Stimulated activated CD4-positive, alpha-beta T cell treated with anti-CD3 and anti-CD28 coated beads, Interleukin-15, amount 100 ng/mL, for 48 hours (primary cell): ENCODE measurements around the gene TEX38.
A peak's percentile ranks its signal among the peaks of the same experiment; 100 is the strongest.
"Not testable (repeated sequence)": the region's sequence is repeated elsewhere in the genome, so short reads cannot be mapped to it uniquely, and the experiment has no call there.

Experiments
- DNase-seq, 2 donors: peaks; one replicate each; pipeline ENCODE4 v3.0.0-alpha.2; 2020; ENCODE audit warnings: low read depth in 2 of 2

The TEX38 gene

GRCh38 chr1:46687921-46688509, 16.4 kb downstream of the TEX38 start:
- DNase-seq: no peak

- no peak for DNase-seq
These were observed 17.7 kb downstream of the TEX38 start for GRCh38 chr1:46689356-46689755.

GRCh38 chr1:46689897-46690296, 18.2 kb downstream of the TEX38 start:
- DNase-seq: no peak

GRCh38 chr1:46690931-46691421, 19.3 kb downstream of the TEX38 start:
- no peak for DNase-seq

- DNase-seq: no peak
These were observed 20.5 kb downstream of the TEX38 start for GRCh38 chr1:46691997-46692790.

GRCh38 chr1:46692811-46693770, 21.4 kb downstream of the TEX38 start:
- no peak for DNase-seq

GRCh38 chr1:46694676-46695075, 23.0 kb downstream of the TEX38 start:
- DNase-seq: not testable (repeated sequence)

GRCh38 chr1:46697053-46697452, 25.4 kb downstream of the TEX38 start:
- DNase-seq: no peak

GRCh38 chr1:46699666-46700065, 28.0 kb downstream of the TEX38 start:
- DNase-seq: no peak

- no peak for DNase-seq
These were observed 32.4 kb downstream of the TEX38 start for GRCh38 chr1:46703927-46704641.

- no peak for DNase-seq
These were observed 33.8 kb downstream of the TEX38 start for GRCh38 chr1:46705408-46705807.

- no peak for DNase-seq
These were observed 36.5 kb downstream of the TEX38 start for GRCh38 chr1:46708121-46708520.

- DNase-seq: no peak
These were observed 43.3 kb downstream of the TEX38 start for GRCh38 chr1:46714976-46715375.

GRCh38 chr1:46717654-46718053, 46.0 kb downstream of the TEX38 start:
- no peak for DNase-seq

GRCh38 chr1:46718340-46718726, 46.7 kb downstream of the TEX38 start:
- DNase-seq: no peak

GRCh38 chr1:46718727-46719622, 47.3 kb downstream of the TEX38 start, which contains the start of gene EFCAB14:
EFCAB14 (minus strand) TSS chr1:46719114; CDS start chr1:46718087, 1,027 bp downstream.
- DNase-seq: peak; percentile 96 to 98

GRCh38 chr1:46719689-46720088, 48.0 kb downstream of the TEX38 start:
- no peak for DNase-seq

GRCh38 chr1:46720319-46720718, 48.7 kb downstream of the TEX38 start:
- not testable (repeated sequence) for DNase-seq

- no peak for DNase-seq
These were observed 49.5 kb downstream of the TEX38 start for GRCh38 chr1:46721204-46721603.

GRCh38 chr1:46721686-46722205, 50.1 kb downstream of the TEX38 start:
- no peak for DNase-seq
